Measurements from ENCODE around the gene AGTPBP1. TPM values are rescaled to one million over a fixed set of nuclear protein-coding genes. Genes with fewer than 3 reads are reported as not detected.

The AGTPBP1 gene
- total and polyA plus RNA-seq, 2 of the 8 experiments (the other 6 are each of a cell fraction or from before 2014, with no cell fraction given) = 13.4 to 65.2 TPM

DNA sequence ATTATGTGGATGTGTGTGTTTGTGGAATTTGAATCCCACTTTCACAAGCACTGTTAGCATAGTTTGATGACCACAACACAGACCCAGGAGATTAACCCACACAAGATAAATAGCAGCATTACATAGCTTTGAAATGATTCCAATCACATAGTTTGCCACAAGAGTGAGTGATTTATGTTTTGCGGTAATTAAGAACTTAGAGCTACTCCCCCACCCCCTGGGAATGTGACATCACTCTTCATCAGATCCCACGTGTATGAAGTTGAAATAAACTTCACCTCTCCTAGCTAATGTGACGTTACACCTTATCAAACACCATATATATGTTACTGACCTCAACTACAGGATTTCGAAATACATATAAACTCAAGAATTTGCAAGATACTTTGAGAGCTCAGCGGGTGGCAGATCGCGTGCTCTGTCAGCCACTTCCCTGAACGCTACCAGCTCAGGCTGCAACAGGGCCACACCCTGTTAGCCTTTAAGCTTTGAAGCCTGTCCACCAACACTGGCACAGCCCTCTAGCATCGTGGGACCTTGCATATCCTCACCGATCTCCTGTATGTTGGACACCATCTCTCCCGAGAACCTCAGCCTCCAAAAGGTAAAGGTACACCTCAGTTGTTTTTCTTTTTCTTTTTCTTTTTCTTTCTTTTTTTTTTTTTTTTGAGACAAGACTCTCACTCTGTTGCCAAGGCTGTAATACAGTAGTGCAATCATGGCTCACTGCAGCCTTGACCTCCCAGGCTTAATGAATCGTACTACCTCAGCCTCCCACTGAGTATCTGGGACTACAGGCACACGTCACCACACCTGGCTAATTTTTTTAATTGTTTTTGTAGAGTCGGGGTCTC is 1.7 kb upstream of the AGTPBP1 start (continued):
- no peak for TF ChIP-seq SIX5 (IDR thresholded peaks at IDR 0.05; ENCODE audit: low read depth, low read length)

Measured in H1 (cell line).